HepG2 (cell line): ENCODE measurements around the gene MYBL2. TPM values are rescaled to one million over a fixed set of nuclear protein-coding genes. Genes with fewer than 3 reads are reported as not detected.
A peak's percentile ranks its signal among the peaks of the same experiment; 100 is the strongest.

Source experiments
- BCL6 ChIP-seq: IDR thresholded peaks from 2 replicates; pipeline ENCODE4 v1.6.1; 2016; ENCODE audit warnings: missing genetic modification reagents, missing compliant biosample characterization
- BRD4 ChIP-seq: sonication (generic); formaldehyde crosslinking; IDR thresholded peaks from 2 replicates; pipeline ENCODE4 v1.4.0; 2020; ENCODE audit warnings: missing genetic modification reagents
- CENPX ChIP-seq: sonication (generic); formaldehyde crosslinking; IDR thresholded peaks from 2 replicates; pipeline ENCODE4 v1.9.0; 2021; ENCODE audit warnings: mild to moderate bottlenecking, missing genetic modification reagents, moderate library complexity
- FOSL2 ChIP-seq: sonication (generic); formaldehyde crosslinking; IDR thresholded peaks from 2 replicates; pipeline ENCODE4 v1.4.0; 2020; ENCODE audit warnings: missing genetic modification reagents
- MLX ChIP-seq: IDR thresholded peaks from 2 replicates; pipeline ENCODE4 v1.6.1; 2016
- NONO ChIP-seq, 2 experiments: fragments of 450-650 bp in 1 of 2; sonication (generic) in 1 of 2; formaldehyde crosslinking in 1 of 2; IDR thresholded peaks in 1 of 2; conservative IDR thresholded peaks in 1 of 2; 2 replicates each; pipeline versions ENCODE4 v1.6.1 to v1.8.0; 2017 to 2022; ENCODE audit warnings: mild to moderate bottlenecking in 1 of 2, missing genetic modification reagents in 1 of 2, moderate library complexity in 1 of 2
- NR2C2 ChIP-seq: sonication (generic); formaldehyde crosslinking; IDR thresholded peaks from 2 replicates; pipeline ENCODE4 v1.4.0; 2020; ENCODE audit warnings: missing genetic modification reagents, mild to moderate bottlenecking, moderate library complexity, borderline replicate concordance
- PHB2 ChIP-seq: fragments of 450-650 bp; IDR thresholded peaks from 2 replicates; pipeline ENCODE4 v1.6.1; 2018; ENCODE audit not compliant: partially characterized antibody
- PHF5A ChIP-seq: IDR thresholded peaks from one replicate; pipeline ENCODE4 v1.6.1; 2018; ENCODE audit warnings: low read depth, missing genetic modification reagents; ENCODE audit not compliant: unreplicated experiment
- POLR2AphosphoS5 ChIP-seq: IDR thresholded peaks from 2 replicates; pipeline ENCODE4 v1.6.1; 2012; ENCODE audit warnings: low read depth, low read length
- RAD21 ChIP-seq: fragments of 450-650 bp; formaldehyde crosslinking; IDR thresholded peaks from 2 replicates; pipeline ENCODE4 v1.5.0; 2020; ENCODE audit warnings: mild to moderate bottlenecking
- SALL1 ChIP-seq: sonication (generic); formaldehyde crosslinking; IDR thresholded peaks from 2 replicates; pipeline ENCODE4 v1.8.0; 2022; ENCODE audit warnings: mild to moderate bottlenecking, missing genetic modification reagents
- STAG1 ChIP-seq: sonication (generic); formaldehyde crosslinking; IDR thresholded peaks from 2 replicates; pipeline ENCODE4 v1.4.0; 2020; ENCODE audit warnings: missing genetic modification reagents
- TBP ChIP-seq: sonication (generic); formaldehyde crosslinking; IDR thresholded peaks from 2 replicates; pipeline ENCODE4 v1.5.0; 2020; ENCODE audit warnings: missing genetic modification reagents
- TOPORS ChIP-seq: sonication (generic); formaldehyde crosslinking; IDR thresholded peaks from 2 replicates; pipeline ENCODE4 v1.8.0; 2023; ENCODE audit warnings: mild to moderate bottlenecking, missing genetic modification reagents
- ZBTB1 ChIP-seq: sonication (generic); formaldehyde crosslinking; IDR thresholded peaks from 2 replicates; pipeline ENCODE4 v1.4.0; 2020; ENCODE audit warnings: missing genetic modification reagents, borderline replicate concordance
- ZHX2 ChIP-seq, 2 experiments: sonication (generic) in 1 of 2; formaldehyde crosslinking in 1 of 2; IDR thresholded peaks; 2 replicates each; pipeline versions ENCODE4 v1.6.1 to v1.9.0; 2014 to 2022; ENCODE audit warnings: antibody characterized with exemption in 1 of 2, borderline replicate concordance in 1 of 2, inconsistent platforms in 1 of 2, low read depth in 1 of 2, missing genetic modification reagents in 1 of 2
- ZNF225 ChIP-seq: sonication (generic); formaldehyde crosslinking; IDR thresholded peaks from 2 replicates; pipeline ENCODE4 v1.4.0; 2020; ENCODE audit warnings: mild to moderate bottlenecking, missing genetic modification reagents
- ZNF296 ChIP-seq: sonication (generic); formaldehyde crosslinking; conservative IDR thresholded peaks from 2 replicates; pipeline ENCODE4 v1.5.0; 2020; ENCODE audit warnings: mild to moderate bottlenecking, missing genetic modification reagents
- ZNF567 ChIP-seq: sonication (generic); formaldehyde crosslinking; IDR thresholded peaks from 2 replicates; pipeline ENCODE4 v1.8.1; 2023; ENCODE audit warnings: mild to moderate bottlenecking, missing genetic modification reagents, borderline replicate concordance
- polyA plus RNA-seq, 8 experiments: library from polyadenylated mRNA; depleted of rRNA in 3 of 8; stranded (reverse) in 7 of 8; unstranded in 1 of 8; fragments of >200 nt; fragmentation: Illumina TruSeq in 4 of 8; extraction: Trizol in 4 of 8; gene quantifications; 2 replicates each; pipeline versions ENCODE4 v1.2.1 to v1.2.3, GENCODE V29; 2011 to 2016; ENCODE audit warnings: low read depth in 4 of 8, missing spikeins in 1 of 8, mixed read lengths in 1 of 8; ENCODE audit not compliant: insufficient read depth in 1 of 8
- total RNA-seq, 5 experiments: library from RNA; depleted of rRNA; stranded (reverse); fragments of >200 nt; fragmentation: Illumina TruSeq; extraction: Trizol; gene quantifications; 2 replicates each; pipeline ENCODE4 v1.2.3, GENCODE V29; 2016; ENCODE audit warnings: low read depth in 1 of 5
- TF ChIP-seq, protein P1 (sequence below): sonication (generic); formaldehyde crosslinking; IDR thresholded peaks from 2 replicates; pipeline ENCODE4 v1.4.0; 2020; ENCODE audit warnings: missing genetic modification reagents
- TF ChIP-seq, protein P2 (sequence below), 2 experiments: fragments of 450-650 bp in 1 of 2; sonication (generic) in 1 of 2; formaldehyde crosslinking; IDR thresholded peaks; 2 replicates each; pipeline versions ENCODE4 v1.5.0 to v1.8.0; 2020 to 2022; ENCODE audit warnings: mild to moderate bottlenecking in 1 of 2, missing genetic modification reagents in 1 of 2

Gene MYBL2
- total and polyA plus RNA-seq, 2 of the 13 experiments (the other 11 are each of a cell fraction or from before 2014, with no cell fraction given), result 11.9 to 66.2 TPM

DNA sequence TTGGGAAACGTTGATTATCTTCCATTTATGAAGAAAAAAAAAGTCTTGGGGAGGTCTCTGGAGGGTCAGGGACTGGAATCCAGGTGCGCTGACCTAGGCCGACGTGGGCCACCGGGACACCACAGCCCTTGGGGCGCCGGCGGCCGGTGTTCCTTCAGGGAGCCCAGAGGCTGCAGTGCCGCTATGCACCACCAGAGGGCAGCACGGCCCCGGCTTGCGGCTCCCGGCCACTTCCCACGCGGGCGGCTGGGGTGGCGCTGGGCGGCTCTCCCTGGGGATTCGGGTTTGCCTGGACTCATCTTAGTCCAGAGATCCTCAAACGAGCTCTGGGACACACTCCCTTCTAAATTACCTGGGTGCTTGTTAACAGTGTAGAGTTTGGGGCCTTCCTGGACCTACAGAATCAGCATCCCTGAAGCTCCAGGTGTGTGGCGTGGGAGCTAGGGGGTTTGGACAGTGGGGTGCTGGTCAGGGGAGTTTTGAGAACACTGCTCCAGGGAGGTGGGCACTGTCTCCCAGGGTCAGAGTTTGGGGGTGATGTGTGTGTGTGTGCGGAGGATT, 82.9 kb downstream of the MYBL2 start (continued):
- no peak for TF ChIP-seq ZHX2 (IDR thresholded peaks at IDR 0.05; ENCODE audit: low read depth)
- TF ChIP-seq ZHX2 (CRISPR knock-in tag; IDR thresholded peaks at IDR 0.05; ENCODE audit: borderline replicate concordance), result no peak
- peak; percentile 73 for TF ChIP-seq SALL1
- peak; percentile 98 for TF ChIP-seq RAD21 (CRISPR knock-in tag)
- no peak for TF ChIP-seq ZNF296 (CRISPR knock-in tag)
- no peak for TF ChIP-seq BCL6 (CRISPR knock-in tag)
- TF ChIP-seq TOPORS (CRISPR knock-in tag), result no peak
- no peak for TF ChIP-seq BRD4 (CRISPR knock-in tag)
- TF ChIP-seq NR2C2 (CRISPR knock-in tag), result no peak
- TF ChIP-seq ZNF225 (CRISPR knock-in tag), result 0 out of 2 replicates have a peak, but pooled peaks have one; percentile 53
- no peak for TF ChIP-seq PHB2
- no peak for TF ChIP-seq POLR2AphosphoS5
- TF ChIP-seq, protein P1, sequence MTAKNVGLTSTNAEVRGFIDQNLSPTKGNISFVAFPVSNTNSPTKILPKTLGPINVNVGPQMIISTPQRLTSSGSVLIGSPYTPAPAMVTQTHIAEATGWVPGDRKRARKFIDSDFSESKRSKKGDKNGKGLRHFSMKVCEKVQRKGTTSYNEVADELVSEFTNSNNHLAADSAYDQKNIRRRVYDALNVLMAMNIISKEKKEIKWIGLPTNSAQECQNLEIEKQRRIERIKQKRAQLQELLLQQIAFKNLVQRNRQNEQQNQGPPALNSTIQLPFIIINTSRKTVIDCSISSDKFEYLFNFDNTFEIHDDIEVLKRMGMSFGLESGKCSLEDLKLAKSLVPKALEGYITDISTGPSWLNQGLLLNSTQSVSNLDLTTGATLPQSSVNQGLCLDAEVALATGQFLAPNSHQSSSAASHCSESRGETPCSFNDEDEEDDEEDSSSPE (CRISPR knock-in tag), result no peak; the same call in 1 of the 2 replicates
- TF ChIP-seq NONO (IDR thresholded peaks at IDR 0.05), result no peak
- no peak; the same call in 1 of the 2 replicates for TF ChIP-seq NONO (CRISPR knock-in tag; conservative IDR thresholded peaks at IDR 0.05)
- TF ChIP-seq PHF5A (CRISPR knock-in tag), result no peak
- peak; percentile 98 for TF ChIP-seq STAG1
- TF ChIP-seq, protein P2, sequence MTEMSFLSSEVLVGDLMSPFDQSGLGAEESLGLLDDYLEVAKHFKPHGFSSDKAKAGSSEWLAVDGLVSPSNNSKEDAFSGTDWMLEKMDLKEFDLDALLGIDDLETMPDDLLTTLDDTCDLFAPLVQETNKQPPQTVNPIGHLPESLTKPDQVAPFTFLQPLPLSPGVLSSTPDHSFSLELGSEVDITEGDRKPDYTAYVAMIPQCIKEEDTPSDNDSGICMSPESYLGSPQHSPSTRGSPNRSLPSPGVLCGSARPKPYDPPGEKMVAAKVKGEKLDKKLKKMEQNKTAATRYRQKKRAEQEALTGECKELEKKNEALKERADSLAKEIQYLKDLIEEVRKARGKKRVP (CRISPR knock-in tag; IDR thresholded peaks at IDR 0.05), result peak in 1 of 2 experiments; percentile 18; a peak in 1 of 4 replicates
- no peak for TF ChIP-seq TBP
- no peak for TF ChIP-seq ZBTB1 (CRISPR knock-in tag)
- 0 out of 2 replicates have a peak, but pooled peaks have one; percentile 31 for TF ChIP-seq FOSL2
- no peak for TF ChIP-seq MLX (CRISPR knock-in tag)
- TF ChIP-seq ZNF567 (CRISPR knock-in tag), result no peak
- TF ChIP-seq CENPX, result no peak
